ENCODE results near the gene PGS1.

The PGS1 gene

GRCh38 chr17:78364436-78365281 lies 13.8 kb upstream of the PGS1 start:
- DNase-seq (ENCODE audit: low read depth, low spot score), result no peak

DNA sequence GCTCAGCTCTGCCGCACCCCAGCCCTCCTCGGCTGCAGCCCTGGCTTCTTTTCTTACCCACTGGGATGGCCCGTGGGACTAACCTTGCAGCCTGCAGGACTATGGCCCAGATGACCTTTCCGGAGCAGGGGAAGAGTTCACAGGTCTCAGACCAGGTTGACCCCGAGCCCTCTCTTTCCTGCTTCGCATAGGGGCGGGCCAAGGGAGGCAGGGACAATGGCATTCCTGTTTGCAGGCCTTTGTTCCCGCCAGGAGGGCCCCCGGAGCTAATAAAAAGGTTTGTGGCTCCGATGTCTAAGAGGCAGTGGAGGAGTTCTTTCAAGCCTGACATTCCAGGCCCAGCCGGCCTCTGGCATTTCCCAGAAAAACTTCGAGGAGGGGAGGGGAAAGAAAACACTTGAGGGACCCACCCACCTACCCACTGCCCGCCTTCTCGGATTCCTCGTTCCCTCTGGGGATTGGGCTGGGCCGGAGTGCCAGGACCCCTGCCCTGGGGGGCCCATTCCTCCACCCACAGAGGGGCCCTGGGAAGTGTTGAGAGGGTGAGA lies 12.8 kb upstream of the PGS1 start:
- DNase-seq (ENCODE audit: low read depth, low spot score), result no peak

GRCh38 chr17:78366109-78366848 lies 12.2 kb upstream of the PGS1 start:
- no peak for DNase-seq (ENCODE audit: low read depth, low spot score)

DNA sequence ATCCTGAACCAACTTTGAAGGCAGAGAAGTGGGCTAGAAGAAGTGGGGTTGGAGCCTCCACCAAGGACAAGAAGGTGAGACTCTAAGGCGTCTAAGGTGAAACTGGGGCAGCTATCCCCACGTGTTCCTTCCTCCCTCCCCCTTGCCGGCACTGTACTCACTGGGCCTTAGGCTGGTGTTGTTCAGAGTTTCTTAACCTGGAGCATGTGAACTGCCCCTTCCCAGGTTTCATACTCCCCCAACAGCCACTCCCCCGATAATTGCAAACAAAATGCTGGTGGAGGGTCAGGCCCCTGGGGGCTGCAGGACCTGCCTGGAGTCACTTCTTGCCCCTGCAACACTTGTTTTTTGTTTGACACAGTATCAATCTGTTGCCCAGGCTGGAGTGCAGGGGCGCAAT lies 11.3 kb upstream of the PGS1 start:
- no peak for DNase-seq (ENCODE audit: low read depth, low spot score)

GRCh38 chr17:78368348-78368747 lies 10.1 kb upstream of the PGS1 start:
- DNase-seq (ENCODE audit: low read depth, low spot score), result no peak

DNA sequence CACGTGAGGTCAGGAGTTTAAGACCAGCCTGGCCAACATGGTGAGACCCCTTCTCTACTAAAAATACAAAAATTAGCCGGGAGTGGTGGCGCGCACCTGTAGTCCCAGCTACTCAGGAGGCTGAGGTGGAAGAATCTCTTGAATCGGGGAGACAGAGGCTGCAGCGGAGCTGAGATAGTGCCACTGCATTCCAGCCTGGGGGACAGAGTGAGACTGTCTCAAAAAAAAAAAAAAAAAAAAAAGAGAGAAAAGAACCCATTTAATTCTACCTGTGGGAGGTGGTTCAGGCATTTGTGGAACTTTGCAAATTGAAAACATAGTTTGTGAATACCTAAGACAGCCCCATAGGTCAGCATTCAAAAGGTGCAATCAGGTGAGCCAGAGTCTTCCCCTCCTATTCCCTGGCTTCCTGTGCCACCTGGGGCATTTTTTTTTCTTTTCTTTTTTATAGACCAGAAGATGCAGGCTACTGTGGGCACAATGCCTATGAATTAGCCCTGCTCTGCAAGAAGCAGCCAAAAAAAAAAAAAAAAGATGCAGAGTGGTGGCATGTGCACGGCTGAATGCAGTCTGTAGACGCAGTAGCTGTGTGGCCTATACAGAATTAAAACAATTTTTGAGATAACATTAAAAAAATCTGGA lies 9.5 kb upstream of the PGS1 start:
- no peak for DNase-seq (ENCODE audit: low read depth, low spot score)

GRCh38 chr17:78369791-78370381 lies 8.6 kb upstream of the PGS1 start:
- DNase-seq (ENCODE audit: low read depth, low spot score), result no peak

GRCh38 chr17:78371056-78371455 lies 7.4 kb upstream of the PGS1 start:
- no peak for DNase-seq (ENCODE audit: low read depth, low spot score)

- DNase-seq (ENCODE audit: low read depth, low spot score), result no peak
These were observed 5.6 kb upstream of the PGS1 start for GRCh38 chr17:78372841-78373240.

DNA sequence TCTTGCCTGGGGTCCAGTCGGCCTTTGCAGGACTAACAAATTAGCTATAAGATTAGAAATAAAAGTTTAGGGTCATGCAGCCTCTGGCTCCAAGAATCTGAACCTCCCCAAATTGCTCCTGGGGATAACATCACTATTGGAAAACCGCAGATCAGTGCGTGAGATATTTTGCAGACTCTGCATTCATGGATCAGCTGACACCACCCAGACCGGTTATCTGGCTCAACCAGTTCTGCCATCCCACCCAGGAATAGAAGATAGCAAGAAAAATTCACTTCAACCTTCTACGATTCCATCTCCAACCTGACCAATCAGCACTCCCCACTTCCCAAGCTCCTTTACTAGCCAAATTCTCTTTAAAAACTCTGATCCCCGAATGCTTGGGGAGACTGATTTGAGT lies 4.3 kb upstream of the PGS1 start:
- DNase-seq (ENCODE audit: low read depth, low spot score), result no peak

DNA sequence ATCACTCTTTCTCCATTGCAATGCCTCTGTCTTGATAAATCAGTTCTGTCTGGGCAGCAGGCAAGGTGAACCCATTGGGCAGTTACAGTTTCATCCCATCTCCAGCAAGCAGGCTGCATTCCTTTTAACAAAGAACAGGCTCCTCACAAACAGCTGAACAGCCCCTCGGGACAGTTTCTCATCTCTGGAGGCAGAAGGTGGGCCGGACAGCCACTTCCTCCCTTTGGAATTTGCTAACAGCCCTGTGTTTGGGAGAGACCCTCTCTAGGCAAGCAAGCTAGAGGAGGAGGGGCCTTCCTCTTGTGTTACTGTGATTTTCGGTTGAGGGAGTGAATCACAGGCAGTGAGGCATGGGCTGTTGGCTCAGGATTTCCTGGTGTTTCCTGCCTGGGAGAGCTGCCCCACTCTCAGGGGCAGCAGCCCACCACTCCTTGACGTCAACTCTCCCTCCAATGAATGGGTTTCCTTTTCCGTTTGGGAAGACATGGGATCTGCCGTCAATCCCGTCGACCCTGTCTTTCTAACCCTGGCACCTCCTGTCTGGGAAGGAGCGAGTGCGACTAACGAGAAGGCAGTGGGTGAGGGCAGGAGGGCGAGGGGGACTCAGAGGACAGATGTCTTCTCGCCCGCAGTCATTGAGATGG lies 3.7 kb upstream of the PGS1 start:
- no peak for DNase-seq (ENCODE audit: low read depth, low spot score)

DNA sequence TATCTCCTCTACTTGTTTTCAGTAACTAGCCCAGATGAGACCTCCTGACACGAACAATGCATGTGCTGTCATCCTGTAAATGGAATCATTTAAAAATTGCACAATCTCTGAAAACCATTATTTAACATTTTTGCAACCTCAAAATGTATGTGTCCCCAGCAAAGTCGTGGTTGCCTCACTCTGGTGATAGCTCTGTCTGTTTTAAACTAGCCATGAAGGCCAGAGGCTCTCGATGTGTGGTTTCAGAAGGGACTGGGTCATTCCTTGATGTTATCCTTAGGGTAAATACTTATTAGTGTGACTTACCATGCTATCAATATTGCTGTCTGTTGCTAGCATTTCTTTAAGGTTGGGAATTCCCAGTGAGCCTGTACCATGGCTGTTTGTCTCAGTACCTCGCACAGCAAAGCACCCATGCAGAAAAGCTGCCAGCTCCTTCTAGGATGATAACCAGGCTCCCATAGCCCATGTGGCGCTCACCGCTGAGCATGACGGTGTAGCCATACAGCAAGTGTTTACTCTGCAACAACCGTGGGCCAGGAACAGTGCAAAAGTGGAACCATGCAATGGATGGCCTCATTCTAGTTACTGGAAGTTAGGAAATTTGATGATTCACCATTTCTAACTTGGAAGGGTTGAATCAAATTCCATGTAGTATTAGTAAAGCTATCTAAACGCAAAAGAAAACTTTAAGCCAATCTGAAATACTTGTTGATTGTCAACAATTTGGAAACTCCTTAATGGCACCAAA lies 2.9 kb upstream of the PGS1 start:
- DNase-seq (ENCODE audit: low read depth, low spot score), result no peak

DNA sequence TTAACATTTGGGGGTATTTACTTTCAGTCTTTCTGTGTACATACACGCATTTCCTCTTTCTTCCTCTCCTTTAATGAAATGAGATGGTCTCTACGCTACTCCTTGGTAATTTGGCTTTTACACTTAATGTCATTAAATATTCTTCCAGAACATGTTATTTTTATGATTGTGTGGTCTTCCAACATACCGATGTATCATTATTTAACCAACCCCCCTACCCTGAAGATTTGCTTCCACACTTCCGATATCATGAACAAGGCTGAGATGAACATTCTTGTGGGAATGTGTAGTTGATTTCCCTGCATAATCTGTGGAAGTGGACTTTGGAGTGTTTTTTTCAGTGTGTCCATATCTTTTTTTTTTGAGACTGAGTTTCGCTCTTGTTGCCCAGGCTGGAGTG lies 2.3 kb upstream of the PGS1 start:
- DNase-seq (ENCODE audit: low read depth, low spot score), result no peak

GRCh38 chr17:78377858-78378224 lies 608 bp upstream of the PGS1 start:
- DNase-seq (ENCODE audit: low read depth, low spot score), result no peak

- no peak for DNase-seq (ENCODE audit: low read depth, low spot score)
These were observed 662 bp downstream of the PGS1 start for GRCh38 chr17:78379131-78379491.

GRCh38 chr17:78380370-78380769 lies 1.9 kb downstream of the PGS1 start:
- DNase-seq (ENCODE audit: low read depth, low spot score), result no peak

DNA sequence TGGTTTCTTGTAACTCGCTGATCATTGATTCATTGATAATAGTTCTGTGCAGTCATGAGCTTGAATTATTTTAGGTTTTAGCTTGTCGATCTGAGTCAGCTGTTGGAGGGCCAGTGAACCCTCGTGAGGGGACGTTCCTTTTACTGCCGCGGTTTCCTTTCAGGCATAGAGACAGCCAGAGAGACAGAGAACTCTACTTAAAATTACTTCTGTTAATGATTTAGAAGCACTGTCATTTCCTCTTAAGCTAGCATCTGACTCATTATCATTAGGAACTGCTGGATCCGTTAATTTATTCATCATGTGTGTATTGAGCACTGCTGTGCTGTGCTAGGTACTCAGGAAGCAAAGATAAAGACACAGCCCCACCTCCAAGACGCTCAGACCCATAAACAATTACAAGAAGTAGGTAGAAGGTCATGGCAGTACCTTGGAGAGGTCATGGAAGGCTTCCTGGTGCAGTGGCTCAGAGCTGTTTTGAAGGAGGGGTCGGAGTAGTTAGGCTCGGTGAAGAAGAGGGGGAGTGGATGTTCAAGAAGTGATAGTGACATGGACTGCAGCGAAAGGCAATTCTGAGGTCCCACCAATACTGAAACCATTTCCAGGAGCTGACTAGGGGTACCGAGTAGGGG lies 3.3 kb downstream of the PGS1 start:
- no peak for DNase-seq (ENCODE audit: low read depth, low spot score)

- peak; percentile 15 for DNase-seq (ENCODE audit: low read depth, low spot score)
These were observed 5.4 kb downstream of the PGS1 start for GRCh38 chr17:78383725-78384471.

- DNase-seq (ENCODE audit: low read depth, low spot score), result no peak
These were observed 6.2 kb downstream of the PGS1 start for GRCh38 chr17:78384479-78385175.
